Stimulated activated CD4-positive, alpha-beta T cell treated with anti-CD3 and anti-CD28 coated beads, Interleukin-12 subunit alpha, Interleukin-12 subunit beta, amount 100 ng/mL, for 24 hours (primary cell): Measurements from ENCODE around the gene COPA.
A peak's percentile ranks its signal among the peaks of the same experiment; 100 is the strongest.

Source experiments
- DNase-seq, 2 experiments: peaks; one replicate each; pipeline ENCODE4 v3.0.0-alpha.2; 2020; ENCODE audit warnings: low read depth in 2 of 2

Gene COPA

GRCh38 chr1:160267284-160267991 is 75.6 kb downstream of the COPA start:
- no peak for DNase-seq

DNA sequence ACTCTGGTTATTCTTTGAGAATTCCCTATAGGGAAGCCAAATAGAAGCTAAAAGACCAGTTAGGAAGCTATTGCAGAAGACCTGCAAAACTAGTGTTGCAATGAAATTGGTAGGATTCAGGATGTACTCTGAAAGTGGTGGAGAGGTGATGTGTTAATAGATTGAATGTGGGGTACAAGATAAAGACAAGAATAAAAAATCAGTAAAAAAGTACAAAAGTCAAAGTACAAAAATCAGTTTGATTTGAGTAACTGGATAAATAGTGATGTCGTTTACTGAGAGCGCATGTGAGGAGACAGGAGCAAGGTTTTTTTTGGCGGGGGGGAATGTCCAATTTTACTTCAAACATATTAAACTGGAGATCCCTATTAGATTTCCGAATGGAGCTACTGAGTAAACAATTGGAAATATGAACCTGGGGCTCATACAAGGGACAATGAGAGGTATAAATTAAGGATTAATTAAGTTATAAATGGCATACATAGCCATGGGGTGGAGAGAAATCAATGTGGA is 78.2 kb downstream of the COPA start:
- DNase-seq: no peak

GRCh38 chr1:160261893-160262794 is 80.9 kb downstream of the COPA start, which contains the start of gene DCAF8:
Gene DCAF8 (minus strand): TSS chr1:160262549. CDS start chr1:160244008, 18,541 bp downstream.
- DNase-seq: peak; percentile 95 to 98

GRCh38 chr1:160261556-160261892 is 81.5 kb downstream of the COPA start:
- peak; percentile 51 to 64 for DNase-seq

- no peak for DNase-seq
Measured at GRCh38 chr1:160260406-160261382, 82.4 kb downstream of the COPA start.

GRCh38 chr1:160258177-160258798 is 84.8 kb downstream of the COPA start:
- no peak for DNase-seq

- DNase-seq: no peak
Measured at GRCh38 chr1:160257411-160258015, 85.5 kb downstream of the COPA start.

DNA sequence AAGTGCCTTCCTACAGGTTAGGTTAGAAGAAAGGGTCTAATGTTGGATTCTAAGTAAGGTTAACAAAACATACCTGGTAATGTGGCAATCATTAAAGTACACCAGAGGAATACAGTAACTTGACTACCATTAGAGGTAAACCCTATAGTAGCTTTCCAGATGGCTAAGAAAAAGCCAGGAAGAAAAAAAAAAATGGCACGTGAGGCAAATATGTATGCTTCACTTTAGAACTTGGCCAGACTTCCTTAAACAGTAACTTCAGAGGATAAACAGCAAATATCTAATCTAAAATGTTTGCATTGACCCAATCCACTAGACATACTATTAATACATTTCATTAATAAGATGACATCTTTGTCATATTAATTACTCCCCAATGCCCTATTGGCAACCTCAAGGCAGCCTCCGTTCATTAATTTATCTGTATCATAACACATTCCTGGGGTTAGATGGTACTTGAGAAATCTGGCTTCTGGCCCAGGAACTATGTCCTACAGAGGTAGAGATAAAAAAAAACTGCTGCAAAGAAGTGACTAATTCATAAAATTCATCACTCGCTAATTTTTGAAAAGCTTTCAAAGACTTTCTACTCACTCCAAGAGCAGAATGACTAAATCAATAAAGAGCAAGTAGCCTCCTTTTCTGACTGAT is 86.5 kb downstream of the COPA start:
- no peak for DNase-seq

GRCh38 chr1:160255781-160256300 is 87.2 kb downstream of the COPA start:
- no peak for DNase-seq

GRCh38 chr1:160251687-160252526 is 91.1 kb downstream of the COPA start:
- DNase-seq: peak in 1 of 2 experiments; percentile 19

- no peak for DNase-seq
Measured at GRCh38 chr1:160251011-160251410, 92.0 kb downstream of the COPA start.

GRCh38 chr1:160247053-160247452 is 96.0 kb downstream of the COPA start:
- DNase-seq: no peak

DNA sequence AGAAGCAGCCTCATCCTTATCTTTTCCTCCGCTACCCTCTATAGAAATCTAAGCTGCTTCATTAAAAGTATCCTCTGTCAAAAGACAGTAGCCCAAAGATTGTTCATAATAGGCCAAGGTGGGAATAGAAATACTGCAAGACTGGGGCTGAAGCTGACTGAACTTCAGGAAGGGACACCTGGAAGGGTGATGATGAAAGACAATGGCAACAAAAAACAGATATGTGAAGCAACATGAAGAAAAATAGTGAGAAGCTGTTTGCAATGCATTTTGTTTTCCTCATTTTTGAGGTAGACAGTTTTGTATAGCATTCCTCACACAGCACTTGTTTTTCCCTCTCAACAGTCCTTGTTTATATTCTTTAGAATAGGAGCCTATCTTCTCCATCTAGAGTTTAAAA is 97.6 kb downstream of the COPA start:
- DNase-seq: no peak

- DNase-seq: no peak
Measured at GRCh38 chr1:160244209-160244608, 98.8 kb downstream of the COPA start.

DNA sequence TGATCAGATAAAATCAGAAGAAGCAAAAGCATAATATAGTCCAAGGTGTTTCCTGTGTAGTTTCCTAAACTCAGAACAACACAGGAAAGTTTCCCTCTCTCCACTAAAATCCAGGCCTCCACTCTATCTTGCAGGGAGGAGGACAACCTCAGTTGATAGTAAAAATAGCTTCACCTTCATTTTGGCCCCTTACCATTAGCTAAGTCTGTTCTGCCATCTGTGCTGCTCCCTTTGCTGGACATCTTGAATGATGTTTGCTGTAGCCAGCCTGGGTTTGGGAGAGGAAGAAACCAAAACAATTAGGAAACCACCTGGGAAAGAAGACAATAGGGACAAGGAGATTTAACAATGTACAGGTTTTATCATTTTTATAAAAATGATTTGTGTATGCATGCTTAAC is 99.3 kb downstream of the COPA start:
- no peak for DNase-seq

GRCh38 chr1:160239582-160240299 is 103.3 kb downstream of the COPA start:
- no peak for DNase-seq
